Dedifferentiated amniotic fluid mesenchymal stem cell (primary cell): ENCODE results near the gene CPNE6.
"Not testable (repeated sequence)": the region's sequence is repeated elsewhere in the genome, so short reads cannot be mapped to it uniquely, and the experiment has no call there.

Experiments used
- DNase-seq: peaks from one replicate; pipeline ENCODE4 v3.0.0-alpha.2; 2016; ENCODE audit errors: extremely low spot score

The CPNE6 gene

GRCh38 chr14:24071144-24071697, at the start of gene CPNE6:
CPNE6 (plus strand) TSS chr14:24071562; CDS start chr14:24072937, 1,375 bp downstream.
- no peak for DNase-seq

DNA sequence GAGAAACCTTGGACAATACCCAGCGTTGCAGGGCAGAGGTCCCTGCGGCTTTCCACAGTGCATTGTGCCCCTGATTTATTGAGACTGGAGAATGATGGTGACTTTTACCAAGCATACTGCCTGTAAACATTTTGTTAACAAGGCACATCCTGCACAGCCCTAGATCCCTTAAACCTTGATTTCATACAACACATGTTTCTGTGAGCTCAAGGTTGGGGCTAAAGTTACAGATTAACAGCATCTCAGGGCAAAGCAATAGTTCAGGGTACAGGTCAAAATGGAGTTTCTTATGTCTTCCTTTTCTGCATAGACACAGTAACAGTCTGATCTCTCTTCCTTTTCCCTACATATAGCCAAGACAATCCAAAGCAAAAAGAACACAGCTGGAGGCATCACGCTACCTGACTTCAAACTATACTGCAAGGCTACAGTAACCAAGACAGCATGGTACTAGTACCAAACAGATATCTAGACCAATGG, 46.4 kb upstream of the CPNE6 start:
- DNase-seq, result not testable (repeated sequence)

GRCh38 chr14:24029687-24030086, 41.7 kb upstream of the CPNE6 start:
- DNase-seq, result not testable (repeated sequence)

GRCh38 chr14:24031331-24031730, 40.0 kb upstream of the CPNE6 start:
- DNase-seq, result not testable (repeated sequence)

- no peak for DNase-seq
Observed at GRCh38 chr14:24032727-24033418, 38.5 kb upstream of the CPNE6 start.

GRCh38 chr14:24035769-24036168, 35.6 kb upstream of the CPNE6 start:
- not testable (repeated sequence) for DNase-seq

DNA sequence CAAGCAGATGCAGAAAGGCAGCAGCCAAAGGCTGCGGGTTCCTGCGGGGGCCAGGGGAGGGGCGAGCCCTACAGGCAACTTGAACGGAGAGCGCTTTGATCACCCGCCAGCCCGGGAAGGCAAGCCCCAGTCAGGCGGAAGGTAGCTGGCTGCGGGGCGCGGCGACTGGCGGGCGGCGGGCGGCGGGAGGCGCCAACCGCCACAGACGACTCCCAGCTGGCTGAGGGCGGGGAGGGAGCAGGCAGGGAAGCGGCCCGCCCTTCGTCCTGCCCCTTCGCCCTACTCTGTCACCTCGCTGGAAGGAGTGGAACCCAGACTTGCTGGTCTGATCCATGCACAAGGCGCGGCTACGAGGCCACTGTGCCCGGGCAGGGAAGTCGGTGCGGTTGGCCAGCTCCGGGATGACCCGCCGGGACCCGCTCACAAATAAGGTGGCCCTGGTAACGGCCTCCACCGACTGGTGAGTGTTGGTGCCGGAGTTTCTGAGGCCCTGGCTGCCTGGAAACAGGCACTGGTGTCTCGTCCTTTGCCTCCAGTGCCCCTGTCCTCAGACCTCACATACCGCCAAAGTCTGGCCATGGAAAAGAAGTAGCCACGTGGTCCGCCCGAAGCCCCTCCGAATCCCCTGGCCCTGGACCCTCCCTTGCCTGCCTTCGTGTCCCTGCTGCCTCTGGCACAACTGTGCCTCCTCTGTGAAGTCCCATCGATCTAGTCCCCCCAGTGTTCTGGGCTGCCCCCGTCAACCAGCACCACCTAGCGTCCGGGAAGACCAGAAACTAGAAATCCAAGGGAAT, 35.0 kb upstream of the CPNE6 start:
- DNase-seq, result peak; percentile 63

- not testable (repeated sequence) for DNase-seq
Observed at GRCh38 chr14:24036963-24037657, 34.3 kb upstream of the CPNE6 start.

- no peak for DNase-seq
Observed at GRCh38 chr14:24037658-24038037, 33.7 kb upstream of the CPNE6 start.

- DNase-seq, result no peak
Observed at GRCh38 chr14:24038686-24039085, 32.7 kb upstream of the CPNE6 start.

- DNase-seq, result no peak
Observed at GRCh38 chr14:24040692-24041091, 30.7 kb upstream of the CPNE6 start.

DNA sequence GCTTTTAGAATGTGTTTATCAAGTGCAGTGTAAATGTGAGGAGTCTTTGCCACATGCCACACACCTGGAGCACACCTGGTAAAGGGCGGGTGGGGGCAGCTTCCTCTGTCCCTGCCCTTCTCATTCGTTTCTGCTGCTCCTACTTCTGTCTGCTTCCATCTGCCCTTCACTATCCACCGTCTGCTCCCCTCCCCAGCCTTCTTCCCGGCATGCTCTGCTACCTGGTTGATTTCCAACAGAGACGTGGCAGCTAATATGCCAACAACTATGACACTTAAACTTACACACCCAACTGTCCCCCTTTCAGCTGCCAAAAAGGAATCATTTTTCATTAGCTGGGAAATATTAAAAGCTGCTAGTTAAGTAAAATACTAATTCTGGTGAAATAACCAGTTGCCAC, 28.6 kb upstream of the CPNE6 start:
- DNase-seq, result no peak

- not testable (repeated sequence) for DNase-seq
Observed at GRCh38 chr14:24049002-24049401, 22.4 kb upstream of the CPNE6 start.

- DNase-seq, result not testable (repeated sequence)
Observed at GRCh38 chr14:24050753-24051152, 20.6 kb upstream of the CPNE6 start.

DNA sequence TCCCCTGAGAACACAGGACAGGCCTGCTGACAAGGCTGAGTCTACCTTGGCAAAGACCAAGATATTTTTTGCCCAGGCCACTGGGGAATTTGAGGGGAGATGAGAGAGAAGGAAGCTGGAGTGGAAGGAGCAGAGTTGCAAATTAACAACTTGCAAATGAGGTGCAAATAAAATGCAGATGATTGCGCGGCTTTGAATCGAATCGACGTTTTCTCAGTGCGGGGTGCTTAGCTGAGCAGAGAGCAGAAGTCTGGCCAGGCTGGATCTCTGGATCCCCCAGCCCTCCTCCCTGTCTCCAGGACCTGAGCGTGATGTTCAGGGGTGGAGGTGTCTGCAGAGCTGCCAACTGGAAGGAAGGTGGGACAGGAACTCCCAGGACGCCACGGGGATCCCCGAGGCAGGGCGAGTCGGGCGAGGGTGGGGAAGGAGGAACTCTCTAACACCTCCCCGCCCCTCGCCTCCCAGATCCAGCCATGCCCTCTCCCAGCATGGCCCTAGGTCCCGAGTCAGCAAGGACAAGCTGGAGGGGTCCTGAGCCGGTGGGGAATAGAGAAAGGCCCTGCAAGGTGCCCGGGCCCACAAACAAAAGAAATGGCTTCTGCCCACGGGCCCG, 20.1 kb upstream of the CPNE6 start:
- no peak for DNase-seq

GRCh38 chr14:24051789-24052655, 19.3 kb upstream of the CPNE6 start, which contains the start of gene CARMIL3:
CARMIL3 (plus strand) TSS chr14:24052009; CDS start chr14:24052154, 145 bp downstream.
- DNase-seq, result peak; percentile 21

DNA sequence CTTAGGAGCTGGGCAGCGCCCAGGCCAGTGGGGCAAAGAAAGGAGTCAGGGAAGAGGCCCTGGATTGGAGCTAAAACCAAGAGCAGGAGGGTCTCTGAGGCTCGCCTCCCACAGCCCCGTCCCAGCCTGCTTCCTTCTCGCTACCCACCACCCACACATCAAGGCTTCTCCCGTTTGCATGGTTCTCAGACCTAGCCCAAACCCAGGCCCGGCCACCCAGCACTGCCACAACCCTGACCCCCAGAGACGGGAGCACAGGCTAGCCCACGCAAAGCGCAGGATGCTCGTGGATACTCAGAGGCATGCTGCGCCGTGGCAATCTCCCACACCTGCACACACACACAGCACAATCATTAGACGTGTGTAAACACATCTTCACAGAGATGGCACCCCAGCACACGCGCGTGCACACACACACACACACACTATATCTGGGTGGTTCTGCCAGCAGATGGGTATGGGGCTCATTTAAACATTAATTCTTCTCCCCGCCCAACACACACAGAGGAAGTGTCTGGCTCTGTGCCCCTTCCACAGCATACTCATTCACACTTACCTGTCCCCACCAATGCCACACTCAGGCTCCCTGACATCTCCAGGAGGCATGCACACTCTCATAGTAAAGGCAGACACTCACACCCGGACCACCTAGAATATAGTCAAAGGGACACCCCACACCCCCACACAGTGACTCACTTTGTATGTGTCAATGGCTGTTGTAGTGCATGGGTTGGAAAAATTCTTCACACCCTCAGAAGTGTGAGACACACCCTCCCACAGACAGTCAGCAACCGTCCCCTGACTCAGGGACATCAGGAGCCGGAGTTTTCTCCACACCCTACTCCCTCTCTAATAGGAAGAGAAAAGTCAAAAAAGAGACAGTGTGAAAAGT, 18.5 kb upstream of the CPNE6 start:
- no peak for DNase-seq

DNA sequence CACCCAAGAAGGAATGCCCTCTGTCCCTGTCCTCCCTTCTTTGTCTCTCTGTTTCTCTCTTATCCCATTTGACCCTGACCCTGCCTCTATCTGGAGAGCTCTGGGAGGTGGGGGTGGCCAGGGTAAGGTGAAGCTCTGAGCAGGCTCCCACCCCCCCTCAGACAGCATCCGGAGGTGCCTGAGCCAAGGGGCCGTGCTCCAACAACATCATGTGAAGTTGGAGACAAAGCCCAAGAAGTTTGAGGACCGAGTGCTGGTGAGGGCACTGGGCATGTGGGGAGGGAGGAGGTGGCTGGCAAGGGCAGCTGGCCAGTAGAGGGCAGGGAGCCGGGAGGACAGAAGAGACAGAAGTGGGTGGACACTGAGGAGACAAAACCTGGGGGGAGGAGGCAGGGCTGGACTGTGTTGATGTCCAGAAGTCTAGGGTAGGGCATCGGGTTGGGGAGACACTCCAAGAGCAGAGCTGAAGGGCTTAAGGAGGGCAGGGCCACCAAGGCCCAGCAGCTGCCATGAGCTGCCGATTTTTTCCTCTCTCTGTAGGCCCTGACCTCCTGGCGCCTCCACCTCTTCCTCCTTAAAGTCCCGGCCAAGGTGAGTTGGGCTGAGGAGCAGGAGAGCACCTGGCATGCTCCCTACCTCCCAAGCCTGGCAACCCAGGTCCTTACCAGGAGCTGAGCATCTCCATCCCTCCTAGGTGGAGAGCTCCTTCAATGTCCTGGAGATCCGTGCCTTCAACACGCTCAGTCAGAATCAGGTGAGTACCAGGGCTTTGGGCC, 17.6 kb upstream of the CPNE6 start:
- DNase-seq, result no peak

- DNase-seq, result no peak
Observed at GRCh38 chr14:24054324-24054641, 17.1 kb upstream of the CPNE6 start.
